ENCODE results near the gene EXOC3L4.

GRCh38 chr14:103104389-103104653 is 9.8 kb downstream of the EXOC3L4 start:
- TF ChIP-seq EZH2phosphoT487 (IDR thresholded peaks at IDR 0.05; ENCODE audit: insufficient read depth, low read depth) = no peak
- no peak for TF ChIP-seq EZH2 (IDR thresholded peaks at IDR 0.05; ENCODE audit: insufficient read depth, poor library complexity, severe bottlenecking)

All from GM23248 (cell line).